GM18520 (cell line): ENCODE measurements around the gene KRT3.

ENCODE experiments used
- ATAC-seq: cut with Tn5 transposase; IDR thresholded peaks from one replicate; pipeline ENCODE4 v1.9.1; 2021; ENCODE audit not compliant: unreplicated experiment

KRT3 gene

GRCh38 chr12:52783563-52784316 lies 12.2 kb downstream of the KRT3 start:
- ATAC-seq: no peak

GRCh38 chr12:52782502-52782901 lies 13.4 kb downstream of the KRT3 start:
- ATAC-seq: no peak

- no peak for ATAC-seq
These were observed 14.4 kb downstream of the KRT3 start for GRCh38 chr12:52781399-52782082.

- ATAC-seq: no peak
These were observed 16.0 kb downstream of the KRT3 start for GRCh38 chr12:52779914-52780313.

- no peak for ATAC-seq
These were observed 17.1 kb downstream of the KRT3 start for GRCh38 chr12:52778833-52779232.

- no peak for ATAC-seq
These were observed 18.4 kb downstream of the KRT3 start for GRCh38 chr12:52777566-52777965.

- no peak for ATAC-seq
These were observed 19.0 kb downstream of the KRT3 start, which contains the start of gene KRT76 for GRCh38 chr12:52776913-52777395. TSS of gene KRT76 (minus strand) at chr12:52777345. CDS start at chr12:52777291, 54 bp downstream.

GRCh38 chr12:52776435-52776834 lies 19.5 kb downstream of the KRT3 start:
- ATAC-seq: no peak

GRCh38 chr12:52774629-52775250 lies 21.2 kb downstream of the KRT3 start:
- no peak for ATAC-seq

GRCh38 chr12:52772772-52773171 lies 23.1 kb downstream of the KRT3 start:
- no peak for ATAC-seq

GRCh38 chr12:52772188-52772587 lies 23.7 kb downstream of the KRT3 start:
- ATAC-seq: no peak

GRCh38 chr12:52771505-52771904 lies 24.4 kb downstream of the KRT3 start:
- ATAC-seq: no peak

GRCh38 chr12:52771088-52771487 lies 24.8 kb downstream of the KRT3 start:
- ATAC-seq: no peak

GRCh38 chr12:52769946-52770345 lies 26.0 kb downstream of the KRT3 start:
- no peak for ATAC-seq

- no peak for ATAC-seq
These were observed 26.6 kb downstream of the KRT3 start for GRCh38 chr12:52769354-52769753.

GRCh38 chr12:52768479-52769200 lies 27.3 kb downstream of the KRT3 start:
- ATAC-seq: no peak

GRCh38 chr12:52767427-52767826 lies 28.5 kb downstream of the KRT3 start:
- no peak for ATAC-seq

GRCh38 chr12:52767020-52767379 lies 28.9 kb downstream of the KRT3 start:
- no peak for ATAC-seq

- ATAC-seq: no peak
These were observed 29.4 kb downstream of the KRT3 start for GRCh38 chr12:52766351-52767019.

- no peak for ATAC-seq
These were observed 30.2 kb downstream of the KRT3 start for GRCh38 chr12:52765702-52766101.

GRCh38 chr12:52763991-52764390 lies 31.9 kb downstream of the KRT3 start:
- no peak for ATAC-seq
